Left kidney (tissue), 8 donors: ENCODE measurements around the gene MS4A15. TPM values are rescaled to one million over a fixed set of nuclear protein-coding genes. Genes with fewer than 3 reads are reported as not detected.
"Not testable (repeated sequence)": the region's sequence is repeated elsewhere in the genome, so short reads cannot be mapped to it uniquely, and the experiment has no call there.

ENCODE experiments used
- DNase-seq: peaks from one replicate; pipeline ENCODE4 v3.0.0-alpha.2; 2013
- long read RNA-seq, 8 donors: transcript quantifications; one replicate each; lab custom pipeline, GENCODE V29; 2026
- polyA plus RNA-seq: library from polyadenylated mRNA; unstranded; fragments of 120-200 nt; gene quantifications from one replicate; pipeline ENCODE4 v1.2.1, GENCODE V29; 2013; ENCODE audit not compliant: insufficient read length

The MS4A15 gene, protein sequence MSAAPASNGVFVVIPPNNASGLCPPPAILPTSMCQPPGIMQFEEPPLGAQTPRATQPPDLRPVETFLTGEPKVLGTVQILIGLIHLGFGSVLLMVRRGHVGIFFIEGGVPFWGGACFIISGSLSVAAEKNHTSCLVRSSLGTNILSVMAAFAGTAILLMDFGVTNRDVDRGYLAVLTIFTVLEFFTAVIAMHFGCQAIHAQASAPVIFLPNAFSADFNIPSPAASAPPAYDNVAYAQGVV
- not detected for polyA plus RNA-seq
- long read RNA-seq, donor 1 = 0 reads
- long read RNA-seq, donor 2 = 0 reads
- long read RNA-seq, donor 3 = 0 reads
- long read RNA-seq, donor 4 = 0 reads
- long read RNA-seq, donor 5 = 0 reads
- long read RNA-seq, donor 6 = 0 reads
- long read RNA-seq, donor 7 = 0 reads
- long read RNA-seq, donor 8 = 0 reads

DNA sequence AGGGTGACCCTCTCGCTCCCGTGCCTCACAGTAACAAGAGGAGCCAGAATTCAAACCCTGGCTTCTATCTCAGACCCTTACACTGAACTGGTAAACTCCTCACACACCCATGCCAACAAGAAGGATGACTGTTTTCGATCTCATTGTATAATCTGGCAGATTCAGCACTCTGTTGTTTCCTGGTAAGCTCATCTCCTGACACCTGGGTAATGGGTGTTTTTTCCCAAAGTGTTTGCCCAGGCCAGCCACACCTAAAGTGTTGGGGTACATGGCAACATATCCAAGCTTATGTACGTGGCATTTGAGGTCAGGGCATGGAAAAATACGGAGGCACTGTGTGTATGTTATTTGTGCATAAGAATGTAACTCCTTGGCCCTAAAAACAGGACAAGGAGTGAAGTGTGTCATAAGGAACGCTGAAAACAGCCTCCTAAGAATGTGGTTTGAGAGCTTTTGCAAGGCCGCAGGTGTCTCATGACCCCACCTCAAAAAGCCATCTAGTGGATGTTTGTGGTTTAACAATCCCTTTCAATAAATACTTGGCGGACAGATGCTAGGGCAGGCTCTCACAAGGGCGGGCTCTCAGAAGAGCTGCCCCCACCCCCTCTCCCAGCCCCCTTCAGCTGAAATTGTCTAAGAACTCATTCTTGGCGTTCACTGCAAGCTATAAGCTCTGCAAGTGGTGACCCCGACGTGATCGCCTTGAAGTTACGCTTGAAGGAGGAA lies at the start of gene MS4A15:
Gene MS4A15 (plus strand): TSS at position 561 of the 726 bp plus-strand sequence. CDS start 6,867 bp downstream, outside the sequence.
- DNase-seq = peak; percentile 11

DNA sequence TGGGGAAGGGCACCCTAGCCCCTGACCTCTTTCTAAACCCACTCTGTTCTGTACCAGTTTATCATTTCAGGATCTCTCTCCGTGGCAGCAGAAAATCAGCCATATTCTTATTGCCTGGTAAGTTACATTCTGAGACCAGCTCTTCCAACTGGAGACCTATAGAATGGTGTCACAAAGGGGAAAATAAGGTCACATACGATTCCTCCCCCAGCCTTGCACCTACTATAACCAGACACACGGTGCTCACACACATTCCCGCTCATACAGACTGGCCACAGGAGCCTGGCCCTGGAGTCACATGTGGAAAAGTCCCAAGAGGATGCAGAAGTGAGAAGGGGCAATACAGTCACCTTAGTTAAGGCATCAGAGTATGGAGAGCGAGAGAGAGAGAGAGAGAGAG lies 49.7 kb upstream of the MS4A15 start:
- no peak for DNase-seq

DNA sequence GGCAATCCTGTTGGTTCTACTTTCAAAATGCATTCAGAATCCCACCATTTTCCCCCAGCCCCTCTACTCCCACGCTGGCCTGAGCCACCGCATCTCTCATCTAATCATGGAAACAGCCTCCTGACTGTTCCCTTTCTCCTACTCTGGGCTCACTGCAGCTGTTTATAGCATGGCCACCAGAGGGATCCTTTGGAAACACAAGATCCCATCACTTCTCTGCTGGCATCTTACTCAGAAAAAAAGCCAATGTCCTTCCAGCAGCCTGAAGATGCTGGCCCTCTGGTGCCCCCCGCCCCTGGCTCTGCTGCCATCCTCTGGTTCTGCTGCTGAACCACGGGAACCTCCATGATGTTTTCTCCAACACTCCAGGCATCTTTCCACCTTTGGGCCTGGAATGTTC lies 46.2 kb upstream of the MS4A15 start:
- DNase-seq = no peak

DNA sequence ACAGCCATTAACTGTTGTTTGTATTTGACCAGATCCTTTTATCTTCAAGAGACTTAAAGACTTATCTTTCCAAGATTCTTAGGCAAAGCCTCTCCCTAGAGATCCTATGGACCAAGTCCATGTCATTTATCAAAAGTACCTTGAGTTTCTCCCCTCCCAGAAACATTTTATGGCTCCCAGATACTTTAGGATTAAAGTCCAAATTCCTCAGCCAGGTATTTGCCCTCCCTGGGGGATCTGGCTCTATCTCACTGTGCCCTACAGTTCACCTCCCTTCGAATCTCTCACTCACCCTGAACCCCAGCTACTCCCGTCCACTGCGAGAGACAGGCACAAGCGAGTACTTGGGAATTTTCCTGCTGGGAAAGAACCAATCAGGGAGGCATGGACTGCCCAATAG lies 45.4 kb upstream of the MS4A15 start:
- no peak for DNase-seq

DNA sequence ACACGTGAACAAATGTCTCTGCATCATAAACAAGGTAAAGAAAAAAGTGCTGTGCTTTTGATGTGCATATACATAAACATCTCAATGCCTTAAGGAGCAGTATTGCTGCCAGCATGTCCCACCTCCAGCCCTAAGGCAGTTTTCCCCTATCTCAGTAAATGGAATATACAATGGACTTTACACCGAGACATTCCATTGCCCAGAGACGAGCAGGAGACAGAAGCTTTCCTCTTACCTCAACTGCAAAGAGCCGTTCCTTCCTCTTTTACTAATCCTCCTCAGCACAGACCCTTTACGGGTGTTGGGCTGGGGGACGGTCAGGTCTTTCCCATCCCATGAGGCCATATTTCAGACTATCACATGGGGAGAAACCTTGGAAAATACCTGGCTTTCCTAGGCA lies 43.2 kb upstream of the MS4A15 start:
- DNase-seq = not testable (repeated sequence)

DNA sequence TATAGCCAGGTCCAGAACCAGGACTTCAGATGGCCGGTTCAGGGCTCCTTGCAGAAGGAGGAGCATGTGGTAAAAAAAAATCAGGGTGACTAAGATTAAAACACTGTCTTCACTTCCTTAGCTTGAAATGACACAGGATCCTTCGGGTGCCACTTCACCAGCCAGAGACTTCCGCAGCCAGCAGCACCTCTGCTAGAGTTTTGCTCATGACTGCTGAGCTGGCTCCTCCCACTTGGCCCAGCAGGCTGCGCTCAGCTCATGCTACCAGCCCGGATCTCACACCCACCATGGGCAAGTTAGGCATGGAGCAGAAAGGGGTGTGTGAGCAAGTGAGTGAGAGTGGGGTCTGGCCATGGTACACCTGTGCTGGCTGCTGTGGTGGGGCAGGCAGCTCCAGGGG lies 38.7 kb upstream of the MS4A15 start:
- DNase-seq = no peak

DNA sequence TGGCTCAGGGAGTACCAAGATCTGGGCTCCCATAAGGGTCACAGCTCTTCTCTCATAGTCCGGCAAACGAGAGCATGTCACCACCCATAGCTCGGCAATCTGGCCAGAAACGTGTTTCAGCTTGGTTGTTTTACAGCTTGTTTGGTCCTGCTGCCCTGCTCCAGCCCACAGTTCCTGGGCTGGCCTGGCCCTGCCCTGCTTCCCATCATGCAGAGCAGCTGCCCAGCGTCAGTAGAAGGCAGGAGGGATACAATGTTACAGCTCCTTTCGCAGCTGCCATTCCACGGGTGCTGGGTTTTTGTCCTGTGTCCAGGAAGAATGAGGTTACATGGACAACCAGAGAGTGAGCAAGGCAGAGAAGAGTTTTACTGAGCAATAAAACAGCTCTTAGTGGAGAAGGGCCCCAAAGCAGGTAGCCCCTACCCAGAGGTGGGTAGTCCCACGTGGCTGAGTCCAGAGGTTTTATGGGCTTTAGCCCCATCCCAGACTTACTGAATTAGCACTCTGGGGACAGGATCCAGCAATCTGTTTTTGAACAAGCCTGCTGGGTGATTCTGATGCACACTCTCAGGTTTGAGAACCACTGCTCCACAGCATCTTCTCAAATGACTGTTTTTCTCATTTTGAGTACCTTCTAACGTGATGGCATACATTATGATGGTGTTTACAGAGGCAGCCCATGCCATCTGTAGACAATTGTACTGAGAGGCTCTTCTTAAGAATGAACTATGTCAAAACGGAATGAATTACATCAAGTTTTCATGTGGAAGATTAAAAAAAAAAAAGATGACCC lies 37.9 kb upstream of the MS4A15 start:
- no peak for DNase-seq

DNA sequence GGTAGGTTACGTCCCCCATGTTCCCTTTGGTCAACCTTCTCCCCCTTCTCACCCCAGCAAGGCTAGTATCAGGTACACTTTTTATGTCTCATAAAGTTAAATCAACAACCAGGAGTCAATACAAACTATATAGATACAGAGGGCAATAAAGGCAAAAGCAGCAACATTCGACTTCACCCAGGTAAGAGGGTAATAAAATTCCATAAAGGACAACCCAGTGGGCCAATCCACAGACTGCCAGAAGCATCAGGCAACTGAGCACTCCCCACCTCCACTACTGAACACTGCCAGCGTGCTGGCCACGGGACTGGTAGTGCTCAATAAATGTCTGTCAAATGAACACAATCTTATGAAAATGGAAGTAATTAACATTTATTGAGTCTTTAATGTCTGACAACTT lies 37.3 kb upstream of the MS4A15 start:
- DNase-seq = no peak

DNA sequence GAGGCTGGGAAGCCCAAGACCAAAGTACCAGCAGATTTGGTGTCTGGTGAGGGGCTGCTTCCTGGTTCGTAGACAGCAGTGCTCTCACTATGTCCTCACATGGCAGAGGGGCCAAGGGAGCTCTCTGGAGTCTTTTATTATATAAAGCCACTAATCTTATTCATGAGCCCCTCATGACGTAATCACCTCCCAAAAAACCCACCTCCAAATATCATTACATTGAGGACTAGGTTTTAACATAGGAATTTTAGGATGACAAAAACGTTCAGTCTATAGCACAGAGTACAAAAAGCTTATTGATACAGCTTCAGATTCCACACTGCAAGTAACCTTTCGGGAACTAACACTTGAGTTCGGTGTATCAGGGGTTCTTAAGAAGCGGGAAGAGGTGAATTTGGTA lies 36.2 kb upstream of the MS4A15 start:
- no peak for DNase-seq

DNA sequence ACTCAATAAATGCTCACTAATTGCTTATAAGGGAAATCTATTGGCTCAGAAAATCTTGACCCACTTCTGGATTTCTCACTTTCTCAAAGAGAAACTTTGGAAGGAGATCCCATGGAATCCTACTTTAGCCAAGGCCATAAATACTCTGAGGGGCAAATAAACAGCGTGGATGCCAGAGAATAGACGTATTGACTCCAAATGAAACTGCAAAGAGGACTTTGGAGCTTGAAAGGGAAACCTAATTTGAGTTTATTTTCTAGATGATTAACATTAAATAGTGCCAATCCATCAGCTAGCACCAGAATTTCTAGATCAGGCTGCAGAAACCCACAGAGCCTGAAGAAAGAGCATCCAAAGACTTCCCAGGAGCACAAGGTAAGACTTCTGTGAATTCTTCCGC lies 32.2 kb upstream of the MS4A15 start, which contains the start of gene MS4A18:
Gene MS4A18 (plus strand): TSS at position 301 of the 400 bp plus-strand sequence.
- no peak for DNase-seq

DNA sequence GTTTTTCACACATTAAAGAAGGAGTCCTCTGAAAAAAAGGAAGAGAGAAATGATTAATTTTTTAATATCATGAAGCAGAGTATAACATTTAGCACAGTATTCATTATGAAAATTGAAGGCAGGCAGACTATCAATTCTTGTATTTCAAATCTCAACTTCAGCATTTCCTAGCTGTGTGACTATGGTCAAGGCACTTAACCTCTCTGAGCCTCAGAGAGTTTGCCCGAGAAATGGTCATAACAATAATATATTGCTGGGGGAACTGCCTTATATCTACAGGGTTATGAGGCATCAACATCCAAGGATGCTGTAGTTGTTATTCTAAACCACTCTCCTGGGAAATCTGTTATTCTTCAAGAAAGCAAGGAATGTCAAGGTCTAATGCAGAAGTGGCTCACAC lies 31.1 kb upstream of the MS4A15 start:
- no peak for DNase-seq

DNA sequence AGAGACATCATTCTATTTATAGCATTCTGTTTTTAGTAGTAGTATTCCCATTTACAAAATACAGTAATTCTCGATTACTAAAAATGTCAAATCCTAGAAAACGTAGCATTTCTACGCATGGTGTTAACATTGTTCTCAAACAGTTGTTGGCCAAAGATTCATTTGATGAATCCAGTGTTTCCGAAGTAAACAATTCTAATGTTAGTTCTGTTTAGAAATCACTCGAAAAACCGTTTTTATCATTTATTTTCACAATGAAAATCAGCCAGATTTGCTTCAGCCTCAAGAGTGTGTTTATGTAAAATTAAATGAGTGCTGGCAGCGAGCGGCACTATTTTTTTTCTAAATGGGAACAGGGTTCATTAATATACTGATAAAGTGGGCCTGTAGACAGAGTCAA lies 25.1 kb upstream of the MS4A15 start:
- no peak for DNase-seq

DNA sequence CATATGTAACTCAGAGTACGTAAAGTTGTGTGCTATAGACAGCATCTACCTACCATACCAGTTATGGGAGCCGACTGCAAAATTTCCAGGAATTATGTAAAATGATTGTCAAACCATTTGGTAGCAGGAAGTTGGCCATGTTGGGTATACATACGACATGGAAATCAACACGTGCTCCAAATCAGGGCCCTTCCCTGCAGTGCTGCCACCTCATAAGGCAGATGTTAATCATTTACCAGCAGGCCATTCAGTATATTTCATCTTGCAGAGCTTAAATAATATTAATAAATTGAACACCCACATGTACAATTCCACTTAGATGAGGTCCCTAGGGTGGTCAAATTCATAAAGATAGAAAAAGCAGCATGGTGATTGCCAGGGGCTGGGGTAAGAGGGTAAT lies 22.4 kb upstream of the MS4A15 start:
- no peak for DNase-seq

DNA sequence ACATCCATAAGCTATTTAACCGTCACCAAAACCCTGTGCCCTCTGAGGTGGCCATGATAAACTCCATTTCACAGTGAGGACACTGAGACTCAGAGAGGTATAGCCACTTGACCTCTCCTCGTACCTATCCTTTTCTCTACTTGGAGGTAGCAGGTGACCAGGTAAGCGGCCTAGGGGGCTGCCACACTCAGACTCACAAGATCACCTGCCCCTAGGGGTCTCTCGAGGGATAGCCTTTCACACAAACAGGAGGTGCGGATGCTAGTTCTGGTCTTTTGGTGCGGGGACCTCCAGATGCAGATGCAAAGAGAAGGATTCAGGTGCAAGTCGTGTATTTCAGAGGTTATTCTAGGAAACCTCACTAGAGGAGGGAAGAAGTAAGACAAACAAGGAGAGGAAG lies 17.6 kb upstream of the MS4A15 start:
- DNase-seq = no peak

DNA sequence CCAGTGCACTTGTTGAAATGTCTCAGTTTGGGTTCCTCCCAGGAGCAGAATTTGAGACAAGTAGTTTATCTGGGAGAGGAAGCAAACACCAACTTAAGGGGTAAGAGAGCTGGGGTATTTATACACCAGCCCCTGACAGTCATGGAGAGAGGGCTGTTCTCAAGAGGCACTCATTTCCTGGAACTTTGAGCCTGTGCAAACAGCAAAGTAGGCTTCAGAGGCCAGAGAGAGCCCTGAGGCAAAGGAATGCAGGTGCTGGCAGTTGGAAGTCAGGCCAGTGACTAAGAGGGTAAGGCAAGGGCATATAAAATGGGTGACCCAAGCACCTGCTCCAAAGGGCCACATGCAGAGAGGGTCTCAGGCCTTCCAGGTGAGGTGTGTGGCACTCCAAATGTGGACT lies 16.1 kb upstream of the MS4A15 start:
- no peak for DNase-seq

DNA sequence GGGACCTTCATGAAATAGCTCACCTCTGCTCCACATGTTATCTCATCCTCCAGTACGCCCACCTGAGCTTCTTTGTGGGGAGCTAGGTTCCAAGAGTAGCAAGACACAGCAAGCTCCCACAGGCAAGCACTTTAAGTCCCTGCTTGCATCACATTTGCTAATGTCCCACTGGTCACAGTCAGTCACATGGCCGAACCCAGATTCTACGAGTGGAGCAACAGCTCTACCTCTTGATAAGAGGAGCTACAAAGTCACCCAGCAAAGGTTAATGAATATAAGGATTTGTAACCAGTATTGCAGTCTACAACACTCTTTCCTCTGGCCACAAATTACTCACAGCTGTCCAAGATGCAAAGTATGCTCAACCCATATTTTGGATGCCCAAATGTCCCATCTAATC lies 15.2 kb upstream of the MS4A15 start:
- DNase-seq = no peak

DNA sequence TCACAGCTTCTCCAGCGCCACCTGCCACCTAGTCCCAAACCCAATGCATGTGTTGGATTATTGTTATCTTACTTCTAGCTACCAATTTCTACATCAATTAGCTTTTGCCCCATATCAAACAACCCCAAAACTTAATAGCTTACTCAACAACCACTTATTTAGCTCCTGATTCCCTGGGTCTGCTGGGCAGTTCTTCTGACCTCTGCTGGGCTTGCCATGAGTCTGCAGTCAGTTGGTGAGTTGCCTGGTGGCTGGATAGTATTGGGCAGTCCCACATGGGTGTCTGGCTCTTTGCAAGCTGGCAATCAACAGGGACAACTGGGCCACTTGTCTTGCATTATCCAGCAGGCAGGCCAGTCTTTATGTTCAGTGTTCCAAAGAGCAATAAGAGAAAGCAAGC lies 13.6 kb upstream of the MS4A15 start:
- no peak for DNase-seq

DNA sequence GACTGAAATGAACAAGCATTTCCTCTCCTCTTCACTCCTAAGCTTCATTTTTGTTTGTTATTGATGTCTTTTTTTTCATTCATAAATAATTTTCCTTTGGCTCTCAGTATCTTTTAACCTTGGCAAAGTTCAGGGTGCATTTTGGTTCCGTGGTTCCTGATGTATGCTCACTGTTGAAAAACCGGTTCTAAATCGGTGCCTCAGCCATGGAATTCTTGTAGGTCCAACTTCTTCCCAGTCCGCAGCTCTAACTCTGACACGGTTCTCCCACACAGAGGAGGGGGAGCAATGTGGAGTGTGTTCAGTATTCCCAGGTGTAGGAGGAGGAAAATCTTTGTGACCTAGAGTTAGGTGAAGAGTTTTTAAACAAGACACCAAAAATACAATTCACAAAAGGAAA lies 12.6 kb upstream of the MS4A15 start:
- no peak for DNase-seq

DNA sequence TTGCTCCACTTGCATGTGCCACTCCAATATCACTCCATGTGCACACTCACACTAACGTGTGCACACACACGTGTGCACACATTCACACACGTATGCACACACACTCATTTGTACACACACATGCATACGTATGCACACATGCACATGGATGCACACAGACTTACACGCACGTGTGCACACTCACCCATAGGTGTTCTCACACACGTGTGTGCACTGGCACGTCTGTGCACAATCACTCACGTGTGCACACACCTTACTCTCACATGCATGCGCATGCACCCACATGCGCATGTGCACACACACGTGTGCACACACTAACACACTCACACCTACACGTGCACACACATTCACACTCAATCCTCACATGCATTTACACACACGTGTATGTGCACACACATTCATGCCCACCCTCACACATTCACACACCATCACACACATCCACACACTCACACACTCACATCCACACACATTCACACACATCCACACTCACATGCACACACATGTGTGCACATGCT lies 9.3 kb upstream of the MS4A15 start:
- no peak for DNase-seq

DNA sequence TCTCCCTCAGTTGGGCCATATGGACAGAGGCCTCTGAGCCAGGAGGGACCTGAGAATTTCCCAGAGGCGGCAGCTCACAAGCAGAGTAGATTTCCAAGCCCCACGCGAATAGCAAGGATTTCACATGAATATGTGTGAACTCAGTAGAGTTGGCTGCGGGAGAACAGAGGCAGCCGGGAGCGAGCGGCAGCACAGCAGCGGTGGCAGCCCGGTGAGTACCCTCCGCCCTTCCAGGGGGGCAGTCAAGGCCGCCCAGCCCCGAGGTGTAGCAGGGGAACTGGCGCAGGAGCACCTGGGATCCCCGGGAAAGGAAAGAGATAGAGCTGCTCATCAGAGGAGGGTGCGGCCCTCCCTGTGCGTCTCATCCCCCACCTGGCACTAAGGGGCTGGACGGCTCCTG lies 8.4 kb upstream of the MS4A15 start:
- DNase-seq = no peak

DNA sequence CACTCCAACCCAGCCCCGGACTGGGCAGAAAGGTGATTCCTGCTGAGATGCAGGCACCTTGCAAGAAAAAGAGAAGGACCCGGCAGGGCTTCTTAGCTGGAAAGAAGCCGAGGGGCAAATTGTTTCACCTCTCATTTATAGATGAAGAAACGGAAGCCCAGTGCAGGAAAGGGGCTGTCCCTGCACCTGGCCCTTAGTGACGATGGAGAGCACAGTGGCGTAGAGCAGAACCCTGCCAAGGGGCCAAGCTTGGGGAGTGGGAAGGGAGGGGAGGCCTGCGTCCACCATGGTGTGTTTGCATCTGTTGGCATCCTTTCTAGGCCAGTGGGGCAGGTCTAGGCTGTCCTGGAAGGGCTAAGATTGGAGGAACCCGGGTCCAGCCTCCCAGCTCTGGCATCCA lies 7.8 kb upstream of the MS4A15 start:
- DNase-seq = no peak

DNA sequence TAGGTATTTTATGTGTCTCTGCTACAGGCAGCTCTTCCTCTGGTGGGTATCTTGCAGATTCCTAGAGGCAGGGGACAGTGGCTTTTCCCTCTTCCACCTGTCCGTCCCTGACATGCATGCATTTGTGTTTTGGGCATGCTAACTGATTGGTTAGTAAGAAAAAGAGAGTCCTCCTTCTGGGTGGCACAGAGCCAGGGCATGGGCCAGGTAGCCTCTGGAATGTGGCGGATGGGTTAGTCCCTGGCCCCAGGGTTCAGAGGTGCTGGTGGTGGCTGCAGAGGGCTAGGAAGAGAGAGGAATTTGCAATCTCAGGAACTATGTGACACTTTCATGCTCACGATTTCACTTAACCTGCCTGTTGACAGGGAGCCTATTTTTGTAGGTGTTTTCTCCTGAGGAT lies 5.8 kb upstream of the MS4A15 start:
- DNase-seq = no peak

DNA sequence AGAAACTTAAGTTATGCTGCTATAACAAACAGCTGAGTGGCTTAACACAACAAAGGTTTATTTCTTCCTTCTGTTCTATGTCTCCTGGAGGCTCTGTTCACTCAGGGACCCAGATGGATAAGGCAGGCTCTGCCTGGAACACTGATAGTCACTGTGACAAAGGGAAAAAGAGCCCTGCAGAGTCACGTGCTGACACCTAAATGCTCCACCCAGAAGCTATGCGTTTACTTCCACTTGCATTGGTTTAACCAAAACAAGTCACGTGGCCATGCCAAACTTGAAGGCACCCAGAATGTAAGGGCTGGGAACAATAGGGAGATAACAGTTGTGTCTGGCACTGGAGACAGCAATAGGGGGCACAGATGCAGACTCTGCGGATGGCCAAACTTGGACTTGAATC lies 3.4 kb upstream of the MS4A15 start:
- DNase-seq = no peak
